ENCODE data around the gene SLCO2A1.

Gene SLCO2A1

GRCh38 chr3:134067531-134068161, 37.9 kb upstream of the SLCO2A1 start:
- no peak overlapping the region for H3K4me3 ChIP-seq (replicated peaks; ENCODE audit: low read depth, low read length)
- TF ChIP-seq CTCF (IDR thresholded peaks at IDR 0.05; ENCODE audit: low read depth, low read length, missing control alignments), result no peak
- no peak for DNase-seq (ENCODE audit: extremely low read depth, low read depth)

- no peak overlapping the region for H3K4me3 ChIP-seq (replicated peaks; ENCODE audit: low read depth, low read length)
- DNase-seq (ENCODE audit: extremely low read depth, low read depth), result no peak
- TF ChIP-seq CTCF (IDR thresholded peaks at IDR 0.05; ENCODE audit: low read depth, low read length, missing control alignments), result no peak
Observed at GRCh38 chr3:134066651-134067530, 37.2 kb upstream of the SLCO2A1 start.

- no peak overlapping the region for H3K4me3 ChIP-seq (replicated peaks; ENCODE audit: low read depth, low read length)
- no peak for DNase-seq (ENCODE audit: extremely low read depth, low read depth)
- no peak for TF ChIP-seq CTCF (IDR thresholded peaks at IDR 0.05; ENCODE audit: low read depth, low read length, missing control alignments)
Observed at GRCh38 chr3:134066158-134066541, 36.4 kb upstream of the SLCO2A1 start.

- DNase-seq (ENCODE audit: extremely low read depth, low read depth), result no peak
- H3K4me3 ChIP-seq (replicated peaks; ENCODE audit: low read depth, low read length), result no peak overlapping the region
- TF ChIP-seq CTCF (IDR thresholded peaks at IDR 0.05; ENCODE audit: low read depth, low read length, missing control alignments), result no peak
Observed at GRCh38 chr3:134065252-134066157, 35.8 kb upstream of the SLCO2A1 start.

- no peak for TF ChIP-seq CTCF (IDR thresholded peaks at IDR 0.05; ENCODE audit: low read depth, low read length, missing control alignments)
- DNase-seq (ENCODE audit: extremely low read depth, low read depth), result no peak
- H3K4me3 ChIP-seq (replicated peaks; ENCODE audit: low read depth, low read length), result no peak overlapping the region
Observed at GRCh38 chr3:134064081-134064480, 34.4 kb upstream of the SLCO2A1 start.

GRCh38 chr3:134061401-134061800, 31.7 kb upstream of the SLCO2A1 start:
- H3K4me3 ChIP-seq (replicated peaks; ENCODE audit: low read depth, low read length), result no peak overlapping the region
- DNase-seq (ENCODE audit: extremely low read depth, low read depth), result no peak
- TF ChIP-seq CTCF (IDR thresholded peaks at IDR 0.05; ENCODE audit: low read depth, low read length, missing control alignments), result no peak

Data from HFF-Myc (cell line).